GM21529 (cell line): ENCODE measurements around the gene OSTF1.

Experiments
- ATAC-seq: cut with Tn5 transposase; IDR thresholded peaks from one replicate; pipeline ENCODE4 v1.9.1; 2021; ENCODE audit not compliant: unreplicated experiment

The OSTF1 gene

GRCh38 chr9:75161116-75161857 lies 73.0 kb downstream of the OSTF1 start:
- ATAC-seq, result no peak

GRCh38 chr9:75163764-75164163 lies 75.5 kb downstream of the OSTF1 start:
- no peak for ATAC-seq

- no peak for ATAC-seq
These were observed 76.3 kb downstream of the OSTF1 start for GRCh38 chr9:75164573-75164972.

- no peak for ATAC-seq
These were observed 79.0 kb downstream of the OSTF1 start for GRCh38 chr9:75167281-75167680.

- ATAC-seq, result no peak
These were observed 80.2 kb downstream of the OSTF1 start for GRCh38 chr9:75168270-75169178.

- ATAC-seq, result no peak
These were observed 81.3 kb downstream of the OSTF1 start for GRCh38 chr9:75169623-75170022.

GRCh38 chr9:75170898-75171360 lies 82.6 kb downstream of the OSTF1 start:
- no peak for ATAC-seq

GRCh38 chr9:75175395-75175794 lies 87.1 kb downstream of the OSTF1 start:
- ATAC-seq, result no peak

- ATAC-seq, result no peak
These were observed 87.7 kb downstream of the OSTF1 start for GRCh38 chr9:75176037-75176436.

GRCh38 chr9:75181750-75182149 lies 93.4 kb downstream of the OSTF1 start:
- ATAC-seq, result no peak

GRCh38 chr9:75183306-75183705 lies 95.0 kb downstream of the OSTF1 start:
- no peak for ATAC-seq

- ATAC-seq, result no peak
These were observed 96.2 kb downstream of the OSTF1 start for GRCh38 chr9:75184471-75184870.

GRCh38 chr9:75185585-75186170 lies 97.4 kb downstream of the OSTF1 start:
- peak; percentile 88 for ATAC-seq

- no peak for ATAC-seq
These were observed 98.6 kb downstream of the OSTF1 start for GRCh38 chr9:75186767-75187380.

- no peak for ATAC-seq
These were observed 100.4 kb downstream of the OSTF1 start for GRCh38 chr9:75188756-75189155.

GRCh38 chr9:75190762-75191161 lies 102.4 kb downstream of the OSTF1 start:
- ATAC-seq, result no peak
